HEK293T (cell line): ENCODE results near the gene NPHP1.

ENCODE experiments used
- ARNT ChIP-seq: fragments of 450-650 bp; IDR thresholded peaks from 2 replicates; pipeline ENCODE4 v1.6.1; 2017; ENCODE audit warnings: mild to moderate bottlenecking
- CTBP1 ChIP-seq: fragments of 450-650 bp; IDR thresholded peaks from 2 replicates; pipeline ENCODE4 v1.6.1; 2016; ENCODE audit warnings: borderline replicate concordance
- ELF4 ChIP-seq: fragments of 450-650 bp; IDR thresholded peaks from 2 replicates; pipeline ENCODE4 v1.6.1; 2017; ENCODE audit warnings: antibody characterized with exemption
- FOXA1 ChIP-seq: fragments of 450-650 bp; IDR thresholded peaks from 2 replicates; pipeline ENCODE4 v1.6.1; 2016; ENCODE audit warnings: mild to moderate bottlenecking
- FOXK2 ChIP-seq: fragments of 450-650 bp; IDR thresholded peaks from 2 replicates; pipeline ENCODE4 v1.6.1; 2016; ENCODE audit warnings: mild to moderate bottlenecking
- FOXM1 ChIP-seq: fragments of 450-650 bp; IDR thresholded peaks from 2 replicates; pipeline ENCODE4 v1.6.1; 2017; ENCODE audit warnings: mild to moderate bottlenecking, borderline replicate concordance
- NFRKB ChIP-seq: fragments of 450-650 bp; IDR thresholded peaks from 2 replicates; pipeline ENCODE4 v1.6.1; 2016; ENCODE audit warnings: mild to moderate bottlenecking, moderate library complexity
- SP1 ChIP-seq: fragments of 450-650 bp; IDR thresholded peaks from 2 replicates; pipeline ENCODE4 v1.6.1; 2017
- SUZ12 ChIP-seq: fragments of 450-650 bp; IDR thresholded peaks from 2 replicates; pipeline ENCODE4 v1.6.1; 2016; ENCODE audit warnings: mild to moderate bottlenecking
- ZNF384 ChIP-seq: fragments of 450-650 bp; IDR thresholded peaks from 2 replicates; pipeline ENCODE4 v1.6.1; 2016

DNA sequence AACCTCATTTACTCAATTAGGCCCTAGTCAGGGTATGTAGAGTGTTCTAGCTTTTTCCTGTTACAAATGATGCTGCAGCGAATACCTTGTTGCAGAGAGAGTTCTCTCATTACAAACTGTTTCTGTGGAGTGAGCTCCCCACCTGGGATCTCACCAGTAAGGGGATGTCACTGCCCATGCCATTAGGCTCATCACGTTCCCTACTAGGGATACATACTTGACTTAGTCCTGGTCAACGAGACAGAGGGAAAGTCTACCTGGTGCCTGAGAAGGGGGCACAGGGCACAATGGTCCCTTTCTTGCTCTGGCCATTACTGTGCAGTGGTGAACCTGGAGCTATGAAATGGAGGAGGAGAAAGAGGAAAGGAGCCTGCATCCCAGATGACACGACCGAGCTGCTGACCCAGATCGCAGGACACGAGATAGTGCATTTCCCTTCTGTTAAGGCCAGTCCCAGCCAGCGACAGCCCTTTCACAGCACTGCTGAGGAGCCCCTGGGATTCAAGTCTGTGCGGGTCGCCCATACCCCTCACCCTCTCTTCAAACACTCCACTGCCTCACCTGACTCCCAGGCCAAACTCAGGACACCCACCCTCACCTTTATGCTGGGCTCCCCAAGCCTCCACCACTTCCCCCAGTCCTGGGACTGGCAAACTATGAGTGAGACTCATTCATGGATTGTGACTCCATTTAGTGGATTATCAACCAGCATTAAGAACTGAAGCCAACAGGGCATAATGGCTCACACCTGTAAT lies 105.2 kb downstream of the NPHP1 start:
- TF ChIP-seq SUZ12 = no peak
- TF ChIP-seq SP1 = no peak
- no peak for TF ChIP-seq CTBP1
- no peak for TF ChIP-seq ELF4
- TF ChIP-seq NFRKB = no peak
- no peak for TF ChIP-seq FOXM1
- TF ChIP-seq FOXA1 = no peak
- no peak for TF ChIP-seq ZNF384
- TF ChIP-seq FOXK2 = no peak
- no peak for TF ChIP-seq ARNT
